ENCODE data around the gene C2orf92. TPM values are rescaled to one million over a fixed set of nuclear protein-coding genes. Genes with fewer than 3 reads are reported as not detected.

Gene C2orf92
- polyA plus RNA-seq, 1 experiment, result 2.7 TPM

DNA sequence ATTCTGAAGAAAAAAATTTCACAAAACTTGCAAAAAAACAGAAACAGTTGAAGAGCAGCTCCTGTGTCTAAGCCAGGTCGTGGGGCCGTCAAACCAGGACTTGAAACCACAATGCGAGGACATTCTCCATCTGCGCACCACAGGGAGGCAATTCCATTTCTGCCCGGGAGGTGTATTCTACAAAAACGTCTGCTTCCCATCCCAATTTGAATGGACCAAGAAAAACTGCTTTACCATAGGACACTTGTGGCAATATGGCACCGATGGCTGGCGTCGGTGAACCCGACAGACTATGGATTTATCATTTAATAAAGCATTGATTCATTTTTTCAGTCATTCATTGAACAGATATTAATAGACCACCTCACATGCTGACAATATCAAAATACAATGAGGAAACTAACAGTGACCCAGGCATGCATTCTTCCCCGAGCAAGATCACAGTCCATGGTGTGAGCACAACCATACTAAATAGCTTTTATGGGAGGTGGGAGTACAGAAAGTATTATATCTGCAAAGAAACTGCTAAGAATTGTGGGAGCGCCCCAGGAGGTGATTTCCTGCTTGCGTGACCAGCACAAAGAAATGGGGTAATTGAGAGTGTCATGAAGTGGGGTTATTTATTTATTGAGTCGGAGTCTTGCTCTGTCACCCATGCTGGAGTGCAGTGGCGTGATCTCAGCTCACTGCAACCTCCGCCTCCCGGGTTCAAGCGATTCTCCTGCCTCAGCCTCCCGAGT lies 33.4 kb downstream of the C2orf92 start:
- POLR2A ChIA-PET, result no interaction called here
- Histone ChIP-seq H3K36me3 (ENCODE audit: control insufficient read depth, insufficient read depth, low read length) (no peaks in the 10 kb centered on the region), H3K4me3 (ENCODE audit: low read depth, low read length) (no peak overlapping the region), H3K27me3 (ENCODE audit: control insufficient read depth, insufficient read depth, low read length) (no peaks in the 10 kb centered on the region)
- CTCF ChIA-PET, result interaction anchor here (1.5 to 2.6 kb wide), 3 partner anchors 10 to 566 kb away, joined by 4 to 13 read pairs (median 7); no protein-coding TSS in a partner anchor
- no peak for DNase-seq (ENCODE audit: low read depth)
- TF ChIP-seq, protein P1, sequence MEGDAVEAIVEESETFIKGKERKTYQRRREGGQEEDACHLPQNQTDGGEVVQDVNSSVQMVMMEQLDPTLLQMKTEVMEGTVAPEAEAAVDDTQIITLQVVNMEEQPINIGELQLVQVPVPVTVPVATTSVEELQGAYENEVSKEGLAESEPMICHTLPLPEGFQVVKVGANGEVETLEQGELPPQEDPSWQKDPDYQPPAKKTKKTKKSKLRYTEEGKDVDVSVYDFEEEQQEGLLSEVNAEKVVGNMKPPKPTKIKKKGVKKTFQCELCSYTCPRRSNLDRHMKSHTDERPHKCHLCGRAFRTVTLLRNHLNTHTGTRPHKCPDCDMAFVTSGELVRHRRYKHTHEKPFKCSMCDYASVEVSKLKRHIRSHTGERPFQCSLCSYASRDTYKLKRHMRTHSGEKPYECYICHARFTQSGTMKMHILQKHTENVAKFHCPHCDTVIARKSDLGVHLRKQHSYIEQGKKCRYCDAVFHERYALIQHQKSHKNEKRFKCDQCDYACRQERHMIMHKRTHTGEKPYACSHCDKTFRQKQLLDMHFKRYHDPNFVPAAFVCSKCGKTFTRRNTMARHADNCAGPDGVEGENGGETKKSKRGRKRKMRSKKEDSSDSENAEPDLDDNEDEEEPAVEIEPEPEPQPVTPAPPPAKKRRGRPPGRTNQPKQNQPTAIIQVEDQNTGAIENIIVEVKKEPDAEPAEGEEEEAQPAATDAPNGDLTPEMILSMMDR (IDR thresholded peaks at IDR 0.05; ENCODE audit: insufficient read depth, low read depth, low read length), result no peak

DNA sequence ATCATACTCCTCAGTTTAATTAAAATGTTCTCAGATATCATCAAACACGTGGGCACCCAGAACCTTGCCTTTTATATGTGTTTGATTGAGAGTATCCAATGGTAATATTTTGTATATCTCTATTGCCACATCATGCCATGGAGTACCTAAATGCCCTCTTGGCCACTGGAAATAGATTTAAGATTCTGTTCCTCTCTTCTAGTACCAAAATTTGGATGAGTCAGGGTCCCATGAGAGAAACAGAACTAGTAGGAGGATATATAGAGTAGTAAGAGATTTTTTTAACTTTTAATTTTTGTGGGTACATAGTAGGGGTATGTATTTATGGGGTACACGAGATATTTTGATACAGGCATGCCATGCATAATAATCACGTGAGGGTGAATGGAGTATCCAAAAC lies 34.2 kb downstream of the C2orf92 start:
- Histone ChIP-seq H3K4me3 (ENCODE audit: low read depth, low read length) (no peak overlapping the region), H3K36me3 (ENCODE audit: control insufficient read depth, insufficient read depth, low read length) (no peaks in the 10 kb centered on the region), H3K27me3 (ENCODE audit: control insufficient read depth, insufficient read depth, low read length) (no peaks in the 10 kb centered on the region)
- POLR2A ChIA-PET, result no interaction called here
- TF ChIP-seq, protein P1 (IDR thresholded peaks at IDR 0.05; ENCODE audit: insufficient read depth, low read depth, low read length), result no peak
- CTCF ChIA-PET, result interaction anchor here (0.6 to 2.0 kb wide), 3 partner anchors 9 to 565 kb away, joined by 3 to 7 read pairs (median 4); no protein-coding TSS in a partner anchor
- no peak for DNase-seq (ENCODE audit: low read depth)

DNA sequence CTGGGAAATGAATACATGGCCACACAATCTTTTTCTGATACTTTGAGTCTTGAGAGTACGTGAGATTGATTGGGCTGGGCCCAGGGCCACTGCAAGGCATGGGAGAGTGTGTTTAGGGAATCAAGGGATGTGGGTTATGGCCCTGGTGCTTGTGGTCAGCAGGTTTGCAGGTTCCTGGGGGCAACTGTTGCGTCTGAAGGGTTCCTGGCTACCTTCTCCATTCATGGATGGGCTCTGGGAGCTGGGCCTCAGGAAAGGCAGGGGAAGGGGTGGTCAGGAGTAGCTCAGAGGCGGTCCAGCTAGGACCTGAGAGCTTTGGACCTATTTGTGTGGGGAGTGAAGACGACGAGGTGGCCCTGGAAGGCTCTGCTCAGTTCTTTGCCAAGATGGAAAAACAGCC lies 35.5 kb downstream of the C2orf92 start:
- ChIA-PET POLR2A (no interaction called here), CTCF (interaction anchor here (0.8 to 1.5 kb wide), 3 partner anchors 8 to 680 kb away, joined by 3 to 8 read pairs (median 4); no protein-coding TSS in a partner anchor)
- Histone ChIP-seq H3K4me3 (ENCODE audit: low read depth, low read length) (no peak overlapping the region), H3K36me3 (ENCODE audit: control insufficient read depth, insufficient read depth, low read length) (no peaks in the 10 kb centered on the region), H3K27me3 (ENCODE audit: control insufficient read depth, insufficient read depth, low read length) (no peaks in the 10 kb centered on the region)
- no peak for DNase-seq (ENCODE audit: low read depth)
- TF ChIP-seq, protein P1 (IDR thresholded peaks at IDR 0.05; ENCODE audit: insufficient read depth, low read depth, low read length), result no peak

DNA sequence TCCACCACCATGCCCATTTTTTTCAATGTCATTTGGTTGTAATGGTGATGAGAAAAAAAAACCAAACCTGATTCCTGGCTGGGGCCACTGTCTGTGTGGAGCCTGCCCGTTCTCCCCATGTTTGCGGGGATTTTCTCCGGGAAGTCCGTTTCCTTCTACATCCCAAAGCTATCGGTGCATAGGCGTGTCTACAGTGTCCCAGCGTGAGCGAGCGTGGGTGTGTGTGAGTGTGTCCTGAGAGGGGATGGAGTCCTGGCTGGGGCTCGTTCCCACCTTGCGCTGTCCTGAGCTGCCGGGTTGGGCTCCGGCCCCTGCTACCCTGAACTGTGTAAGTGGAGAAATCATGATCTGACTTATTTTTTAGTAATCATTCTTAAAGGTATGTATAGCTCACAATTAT lies 36.6 kb downstream of the C2orf92 start:
- Histone ChIP-seq H3K36me3 (ENCODE audit: control insufficient read depth, insufficient read depth, low read length) (no peaks in the 10 kb centered on the region), H3K4me3 (ENCODE audit: low read depth, low read length) (no peak overlapping the region), H3K27me3 (ENCODE audit: control insufficient read depth, insufficient read depth, low read length) (no peaks in the 10 kb centered on the region)
- DNase-seq (ENCODE audit: low read depth), result no peak
- CTCF ChIA-PET, result interaction anchor here (1.0 to 2.5 kb wide), 5 partner anchors 9 to 678 kb away, joined by 4 to 9 read pairs (median 8); no protein-coding TSS in a partner anchor
- POLR2A ChIA-PET, result no interaction called here
- TF ChIP-seq, protein P1 (IDR thresholded peaks at IDR 0.05; ENCODE audit: insufficient read depth, low read depth, low read length), result no peak

DNA sequence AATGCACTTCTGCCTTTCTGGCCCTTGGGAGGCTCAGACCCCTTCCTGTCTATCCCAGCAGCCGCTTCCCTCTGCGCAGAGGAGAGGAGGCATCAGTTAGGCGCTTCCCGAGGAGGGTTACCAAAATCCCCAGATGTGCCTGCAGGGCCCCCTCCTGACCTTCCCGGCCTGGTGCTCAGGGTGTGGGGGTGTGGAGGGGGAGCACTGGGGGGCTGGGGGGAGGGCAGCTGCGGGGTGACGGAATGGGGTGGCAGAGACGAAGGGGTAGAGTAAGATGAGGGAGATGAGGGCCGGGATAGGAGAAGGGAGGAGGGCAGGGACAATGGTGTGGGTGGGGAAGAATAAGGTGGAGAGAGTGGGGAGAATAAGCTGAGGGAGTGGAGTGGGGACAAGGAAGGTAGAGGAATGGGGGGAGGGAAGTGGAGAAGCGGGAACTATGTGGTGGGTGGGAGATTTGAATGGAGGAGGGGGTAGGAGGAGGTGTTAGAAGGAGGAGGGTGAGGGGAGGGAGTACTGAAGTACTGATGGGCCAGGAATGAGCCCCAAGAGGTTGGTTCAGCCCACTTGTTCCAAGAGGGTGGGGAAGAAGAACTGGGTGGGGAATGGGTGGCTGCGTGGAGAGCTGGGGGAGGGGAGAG lies 37.3 kb downstream of the C2orf92 start:
- H3K36me3 ChIP-seq (ENCODE audit: control insufficient read depth, insufficient read depth, low read length), result no peaks in the 10 kb centered on the region
- CTCF ChIA-PET, result interaction anchor here (1.0 to 4.1 kb wide), 7 partner anchors 8 to 678 kb away, joined by 4 to 39 read pairs (median 8); no protein-coding TSS in a partner anchor
- POLR2A ChIA-PET, result no interaction called here

More for the DNA sequence above, 37.3 kb downstream of the C2orf92 start:
- Histone ChIP-seq H3K27me3 (ENCODE audit: control insufficient read depth, insufficient read depth, low read length) (no peaks in the 10 kb centered on the region), H3K4me3 (ENCODE audit: low read depth, low read length) (no peak overlapping the region)
- TF ChIP-seq, protein P1 (IDR thresholded peaks at IDR 0.05; ENCODE audit: insufficient read depth, low read depth, low read length), result no peak
- DNase-seq (ENCODE audit: low read depth), result no peak
